ENCODE data around the gene NKD2. TPM values are rescaled to one million over a fixed set of nuclear protein-coding genes. Genes with fewer than 3 reads are reported as not detected.

The NKD2 gene
- polyA plus RNA-seq, 1 donor = 15.6 TPM

GRCh38 chr5:978054-978453, 30.5 kb upstream of the NKD2 start:
- DNase-seq = no peak

GRCh38 chr5:978693-979092, 29.9 kb upstream of the NKD2 start:
- DNase-seq = no peak

GRCh38 chr5:979100-979817, 29.3 kb upstream of the NKD2 start:
- no peak for DNase-seq

- DNase-seq = no peak
Observed at GRCh38 chr5:980001-980588, 28.5 kb upstream of the NKD2 start.

- peak; percentile 70 for DNase-seq
Observed at GRCh38 chr5:980966-981365, 27.6 kb upstream of the NKD2 start.

GRCh38 chr5:981456-981855, 27.1 kb upstream of the NKD2 start:
- DNase-seq = no peak

GRCh38 chr5:982377-983237, 26.0 kb upstream of the NKD2 start:
- DNase-seq = no peak

GRCh38 chr5:983238-983524, 25.4 kb upstream of the NKD2 start:
- no peak for DNase-seq

- DNase-seq = no peak
Observed at GRCh38 chr5:983568-983967, 25.0 kb upstream of the NKD2 start.

- no peak for DNase-seq
Observed at GRCh38 chr5:984774-985173, 23.8 kb upstream of the NKD2 start.

GRCh38 chr5:987761-988160, 20.8 kb upstream of the NKD2 start:
- no peak for DNase-seq

GRCh38 chr5:988322-988721, 20.3 kb upstream of the NKD2 start:
- no peak for DNase-seq

- no peak for DNase-seq
Observed at GRCh38 chr5:989961-990530, 18.6 kb upstream of the NKD2 start.

GRCh38 chr5:991472-992267, 16.9 kb upstream of the NKD2 start:
- DNase-seq = no peak

- no peak for DNase-seq
Observed at GRCh38 chr5:994272-994607, 14.4 kb upstream of the NKD2 start.

- DNase-seq = no peak
Observed at GRCh38 chr5:994821-995220, 13.8 kb upstream of the NKD2 start.

GRCh38 chr5:995318-995717, 13.3 kb upstream of the NKD2 start:
- no peak for DNase-seq

- DNase-seq = no peak
Observed at GRCh38 chr5:997001-997474, 11.6 kb upstream of the NKD2 start.

- DNase-seq = no peak
Observed at GRCh38 chr5:997711-998110, 10.9 kb upstream of the NKD2 start.

- no peak for DNase-seq
Observed at GRCh38 chr5:998246-999031, 10.2 kb upstream of the NKD2 start.

GRCh38 chr5:999032-999501, 9.5 kb upstream of the NKD2 start:
- DNase-seq = no peak
